PC-9 (cell line): ENCODE measurements around the gene BCL11A.

Experiments used
- EZH2 ChIP-seq: fragments of 200-600 bp; sonication (generic); IDR thresholded peaks from 2 replicates; pipeline ENCODE4 v1.8.0; 2017; ENCODE audit warnings: antibody characterized with exemption, low read depth
- TF ChIP-seq, protein P1 (sequence below): fragments of 200-600 bp; sonication (generic); conservative IDR thresholded peaks from 2 replicates; pipeline ENCODE4 v1.6.1; 2017; ENCODE audit warnings: mixed run types, antibody characterized with exemption, mild to moderate bottlenecking, moderate library complexity

DNA sequence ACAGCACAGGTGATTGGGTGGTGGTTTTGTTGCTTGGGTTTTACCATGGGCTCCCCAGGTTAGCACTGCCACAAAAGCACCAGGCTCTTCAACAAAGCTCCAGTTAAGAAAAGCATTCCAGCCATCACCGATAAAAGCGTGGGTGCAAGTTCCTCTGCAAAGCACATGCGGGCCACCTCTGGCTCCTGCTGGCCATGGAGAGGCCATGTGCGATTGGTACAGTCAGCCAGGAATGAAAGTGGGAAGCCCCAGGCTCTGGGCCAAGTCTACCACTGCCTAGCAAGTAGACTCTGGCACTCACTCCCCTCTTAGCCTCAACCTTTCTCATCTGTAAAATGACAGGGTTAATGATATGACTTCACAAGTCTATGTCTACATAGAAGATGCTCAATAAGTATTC lies 36.0 kb downstream of the BCL11A start:
- TF ChIP-seq, protein P1, sequence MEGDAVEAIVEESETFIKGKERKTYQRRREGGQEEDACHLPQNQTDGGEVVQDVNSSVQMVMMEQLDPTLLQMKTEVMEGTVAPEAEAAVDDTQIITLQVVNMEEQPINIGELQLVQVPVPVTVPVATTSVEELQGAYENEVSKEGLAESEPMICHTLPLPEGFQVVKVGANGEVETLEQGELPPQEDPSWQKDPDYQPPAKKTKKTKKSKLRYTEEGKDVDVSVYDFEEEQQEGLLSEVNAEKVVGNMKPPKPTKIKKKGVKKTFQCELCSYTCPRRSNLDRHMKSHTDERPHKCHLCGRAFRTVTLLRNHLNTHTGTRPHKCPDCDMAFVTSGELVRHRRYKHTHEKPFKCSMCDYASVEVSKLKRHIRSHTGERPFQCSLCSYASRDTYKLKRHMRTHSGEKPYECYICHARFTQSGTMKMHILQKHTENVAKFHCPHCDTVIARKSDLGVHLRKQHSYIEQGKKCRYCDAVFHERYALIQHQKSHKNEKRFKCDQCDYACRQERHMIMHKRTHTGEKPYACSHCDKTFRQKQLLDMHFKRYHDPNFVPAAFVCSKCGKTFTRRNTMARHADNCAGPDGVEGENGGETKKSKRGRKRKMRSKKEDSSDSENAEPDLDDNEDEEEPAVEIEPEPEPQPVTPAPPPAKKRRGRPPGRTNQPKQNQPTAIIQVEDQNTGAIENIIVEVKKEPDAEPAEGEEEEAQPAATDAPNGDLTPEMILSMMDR, result no peak
- TF ChIP-seq EZH2, result no peak
